ENCODE data around the gene WNT9A.

WNT9A gene

GRCh38 chr1:227926216-227926791 is 21.4 kb downstream of the WNT9A start:
- H3K4me3 Mint-ChIP-seq = no peak overlapping the region
- H3K36me3 Mint-ChIP-seq (ENCODE audit: low read depth) = no peaks in the 10 kb centered on the region
- no peaks in the 10 kb centered on the region for H3K4me1 Mint-ChIP-seq (ENCODE audit: low read depth)
- intact Hi-C loops (cut with micrococcal nuclease) = no loop called here
- H3K27me3 Mint-ChIP-seq = no peaks in the 10 kb centered on the region
- H3K27ac Mint-ChIP-seq = no peak overlapping the region
- H3K9me3 Mint-ChIP-seq = no peaks in the 10 kb centered on the region

DNA sequence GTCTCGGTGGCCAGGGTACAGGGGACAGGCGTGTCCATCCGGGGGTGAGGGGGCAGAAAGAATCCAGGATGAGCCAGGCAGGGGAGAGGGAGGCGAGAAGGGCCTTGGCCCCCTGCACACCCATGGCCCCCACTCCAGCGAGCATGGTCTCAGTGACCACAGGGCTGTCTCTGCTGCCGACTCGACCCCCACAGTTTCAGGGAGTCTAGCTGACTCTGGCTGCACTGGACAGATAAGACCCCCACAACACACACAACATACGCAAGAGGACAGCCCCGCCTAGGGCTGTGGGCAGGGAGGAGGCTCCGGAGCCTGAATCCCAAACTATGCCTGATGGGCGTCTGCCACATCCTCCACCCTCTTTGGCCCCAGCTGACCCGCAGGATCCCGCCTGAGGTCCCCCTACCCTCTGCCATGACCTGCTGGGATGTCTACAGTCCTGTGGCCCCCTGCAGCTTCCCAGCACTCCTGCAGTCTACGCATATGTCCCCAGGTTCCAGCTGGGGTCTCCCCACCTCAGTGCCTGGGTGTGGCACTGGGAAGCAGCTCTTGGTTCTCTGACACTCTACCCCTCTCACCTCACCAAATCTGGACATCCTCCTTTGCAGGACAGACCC is 22.0 kb downstream of the WNT9A start:
- Mint-ChIP-seq H3K4me3 (no peak overlapping the region), H3K27ac (no peak overlapping the region), H3K27me3 (no peaks in the 10 kb centered on the region), H3K9me3 (no peaks in the 10 kb centered on the region), H3K4me1 (ENCODE audit: low read depth) (no peaks in the 10 kb centered on the region), H3K36me3 (ENCODE audit: low read depth) (no peaks in the 10 kb centered on the region)
- intact Hi-C loops (cut with micrococcal nuclease) = no loop called here

- no peak overlapping the region for H3K27ac Mint-ChIP-seq
- no peaks in the 10 kb centered on the region for H3K27me3 Mint-ChIP-seq
- no peaks in the 10 kb centered on the region for H3K9me3 Mint-ChIP-seq
- no peaks in the 10 kb centered on the region for H3K4me1 Mint-ChIP-seq (ENCODE audit: low read depth)
- intact Hi-C loops (cut with micrococcal nuclease) = no loop called here
- no peak overlapping the region for H3K4me3 Mint-ChIP-seq
- H3K36me3 Mint-ChIP-seq (ENCODE audit: low read depth) = no peaks in the 10 kb centered on the region
These were observed 22.7 kb downstream of the WNT9A start for GRCh38 chr1:227924833-227925574.

- intact Hi-C loops (cut with micrococcal nuclease) = no loop called here
- no peaks in the 10 kb centered on the region for H3K4me1 Mint-ChIP-seq (ENCODE audit: low read depth)
- H3K9me3 Mint-ChIP-seq = no peaks in the 10 kb centered on the region
- no peaks in the 10 kb centered on the region for H3K36me3 Mint-ChIP-seq (ENCODE audit: low read depth)
- H3K4me3 Mint-ChIP-seq = no peak overlapping the region
- H3K27me3 Mint-ChIP-seq = no peaks in the 10 kb centered on the region
- no peak overlapping the region for H3K27ac Mint-ChIP-seq
These were observed 23.4 kb downstream of the WNT9A start for GRCh38 chr1:227924168-227924832.

DNA sequence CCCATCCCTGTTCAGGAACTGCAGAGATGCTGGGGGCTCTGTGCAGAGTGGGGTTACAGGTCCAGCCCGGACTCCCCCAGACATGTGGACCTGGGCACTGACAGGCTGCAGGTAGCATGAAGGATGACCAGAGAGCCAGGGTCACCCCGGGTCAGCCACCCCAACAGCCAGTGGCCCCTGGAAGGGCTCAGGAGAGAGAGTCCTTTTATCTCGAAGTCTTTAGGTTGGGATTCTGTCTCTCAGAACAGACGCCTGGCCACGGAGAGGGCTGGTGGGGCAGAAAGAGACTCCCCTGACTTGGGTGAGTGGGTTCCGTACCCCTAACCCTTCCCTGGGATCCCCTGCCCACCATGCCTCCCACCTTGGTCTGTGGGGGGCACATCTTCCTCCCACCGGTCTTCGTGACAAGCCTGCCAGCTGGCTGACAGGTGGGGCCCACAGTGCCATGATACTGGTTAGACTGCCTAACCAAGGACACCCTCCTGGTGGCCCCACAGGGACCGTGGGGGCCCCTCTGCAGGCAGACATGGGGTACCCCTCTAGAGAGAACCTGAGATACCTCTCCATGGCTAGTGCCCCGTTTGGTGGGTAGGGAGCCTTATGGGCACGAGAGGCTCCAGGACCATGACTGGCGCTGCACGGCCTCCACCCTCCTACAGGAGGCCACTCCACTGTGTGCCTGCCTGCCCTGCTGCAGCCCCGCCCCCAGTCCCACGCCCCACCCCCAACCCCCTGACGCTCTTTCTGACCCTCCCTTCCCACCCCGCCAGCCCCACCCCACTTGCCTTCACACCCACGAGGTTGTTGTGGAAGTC is 24.2 kb downstream of the WNT9A start:
- no peaks in the 10 kb centered on the region for H3K4me1 Mint-ChIP-seq (ENCODE audit: low read depth)
- intact Hi-C loops (cut with micrococcal nuclease) = no loop called here
- H3K36me3 Mint-ChIP-seq (ENCODE audit: low read depth) = no peaks in the 10 kb centered on the region

GRCh38 chr1:227922501-227923352 is 25.0 kb downstream of the WNT9A start:
- Mint-ChIP-seq H3K9me3 (no peaks in the 10 kb centered on the region), H3K36me3 (ENCODE audit: low read depth) (no peaks in the 10 kb centered on the region), H3K4me3 (no peak overlapping the region)

More for the DNA sequence above, 24.2 kb downstream of the WNT9A start:
- H3K27ac Mint-ChIP-seq = no peak overlapping the region
- no peaks in the 10 kb centered on the region for H3K9me3 Mint-ChIP-seq
- H3K27me3 Mint-ChIP-seq = no peaks in the 10 kb centered on the region
- no peak overlapping the region for H3K4me3 Mint-ChIP-seq

DNA sequence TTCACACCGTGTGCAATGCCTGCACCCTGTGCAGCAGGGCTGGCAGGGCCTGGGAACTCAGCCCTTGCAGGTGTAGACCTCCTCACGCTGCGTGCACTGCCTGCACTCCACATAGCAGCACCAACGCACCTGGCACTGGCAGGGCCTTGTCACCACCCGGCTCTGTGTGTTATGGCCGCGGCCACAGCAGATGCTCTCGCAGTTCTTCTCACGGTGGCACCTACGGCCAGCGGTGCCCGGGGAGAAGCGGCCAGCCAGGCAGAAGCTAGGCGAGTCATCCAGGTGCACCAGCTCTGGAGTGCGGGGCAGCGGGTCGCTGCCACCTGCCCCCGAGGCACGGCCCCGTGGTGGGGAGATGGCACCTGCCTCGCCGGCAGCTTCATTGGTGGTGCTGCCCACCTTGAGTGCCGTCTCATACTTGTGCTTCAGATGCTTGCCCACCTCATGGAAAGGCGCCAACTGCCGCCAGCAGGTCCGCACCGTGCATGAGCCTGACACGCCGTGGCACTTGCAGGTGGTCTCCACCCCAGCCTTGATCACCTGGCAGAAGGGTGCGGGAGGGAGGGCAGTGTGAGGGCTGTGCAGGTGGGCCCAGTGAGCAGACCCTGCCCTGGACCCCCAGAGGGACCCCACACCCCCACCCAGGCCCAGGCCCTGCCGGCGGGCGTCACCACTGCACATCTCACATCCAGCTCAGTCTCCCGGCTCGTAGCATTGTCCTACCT is 26.1 kb downstream of the WNT9A start:
- Mint-ChIP-seq H3K4me3 (no peak overlapping the region), H3K36me3 (ENCODE audit: low read depth) (no peaks in the 10 kb centered on the region), H3K27ac (no peak overlapping the region), H3K27me3 (no peaks in the 10 kb centered on the region), H3K4me1 (ENCODE audit: low read depth) (no peaks in the 10 kb centered on the region), H3K9me3 (no peaks in the 10 kb centered on the region)
- intact Hi-C loops (cut with micrococcal nuclease) = no loop called here

More at GRCh38 chr1:227922501-227923352, 25.0 kb downstream of the WNT9A start:
- Mint-ChIP-seq H3K4me1 (ENCODE audit: low read depth) (no peaks in the 10 kb centered on the region), H3K27me3 (no peaks in the 10 kb centered on the region), H3K27ac (no peak overlapping the region)
- intact Hi-C loops (cut with micrococcal nuclease) = no loop called here

DNA sequence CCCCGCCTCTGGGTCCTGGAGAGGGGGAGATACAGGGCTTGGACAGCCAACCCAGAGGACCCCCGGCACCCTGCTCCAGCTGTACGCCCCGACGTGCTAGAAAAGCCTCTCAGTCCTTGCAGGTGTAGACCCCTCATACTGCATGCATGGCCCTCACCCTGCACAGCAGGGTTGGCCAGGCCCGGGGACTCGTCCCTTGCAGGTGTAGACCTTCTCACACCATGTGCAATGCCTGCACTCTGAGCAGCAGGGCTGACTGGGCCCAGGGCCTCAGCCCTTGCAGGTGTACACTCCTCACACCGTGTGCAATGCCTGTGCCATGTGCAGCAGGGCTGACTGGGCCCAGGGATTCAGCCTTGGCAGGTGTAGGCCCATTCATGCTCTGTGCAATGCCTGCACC is 26.8 kb downstream of the WNT9A start:
- H3K36me3 Mint-ChIP-seq (ENCODE audit: low read depth) = no peaks in the 10 kb centered on the region
- intact Hi-C loops (cut with micrococcal nuclease) = no loop called here
- no peak overlapping the region for H3K27ac Mint-ChIP-seq
- H3K27me3 Mint-ChIP-seq = no peaks in the 10 kb centered on the region
- no peaks in the 10 kb centered on the region for H3K9me3 Mint-ChIP-seq
- H3K4me1 Mint-ChIP-seq (ENCODE audit: low read depth) = no peaks in the 10 kb centered on the region
- no peak overlapping the region for H3K4me3 Mint-ChIP-seq

DNA sequence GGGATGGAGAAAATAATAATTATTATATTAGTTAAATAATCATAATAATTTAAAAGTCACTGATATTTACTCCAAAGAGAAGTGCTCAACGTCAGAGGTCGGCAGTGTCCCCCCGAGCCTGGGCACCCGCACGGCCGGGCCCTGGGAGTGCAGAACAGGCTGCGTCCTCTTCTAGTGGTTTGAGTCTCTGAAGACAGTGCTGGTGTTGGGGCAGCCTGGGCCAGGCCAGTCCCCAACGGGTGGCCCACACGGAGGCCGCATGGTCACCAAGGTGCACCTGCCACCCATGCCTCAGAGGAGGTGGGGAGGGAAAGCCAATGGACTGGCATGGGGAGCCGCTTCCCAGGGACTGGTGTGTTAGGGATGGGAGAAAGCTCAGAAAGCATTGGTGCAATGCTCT is 27.3 kb downstream of the WNT9A start:
- H3K9me3 Mint-ChIP-seq = no peaks in the 10 kb centered on the region
- intact Hi-C loops (cut with micrococcal nuclease) = no loop called here
- no peak overlapping the region for H3K27ac Mint-ChIP-seq
- H3K36me3 Mint-ChIP-seq (ENCODE audit: low read depth) = no peaks in the 10 kb centered on the region
- no peak overlapping the region for H3K4me3 Mint-ChIP-seq
- no peaks in the 10 kb centered on the region for H3K27me3 Mint-ChIP-seq
- no peaks in the 10 kb centered on the region for H3K4me1 Mint-ChIP-seq (ENCODE audit: low read depth)

- Mint-ChIP-seq H3K27me3 (no peaks in the 10 kb centered on the region), H3K4me3 (no peak overlapping the region), H3K36me3 (ENCODE audit: low read depth) (no peaks in the 10 kb centered on the region), H3K9me3 (no peaks in the 10 kb centered on the region), H3K27ac (no peak overlapping the region), H3K4me1 (ENCODE audit: low read depth) (no peaks in the 10 kb centered on the region)
- intact Hi-C loops (cut with micrococcal nuclease) = no loop called here
These were observed 27.8 kb downstream of the WNT9A start for GRCh38 chr1:227919906-227920305.

GRCh38 chr1:227918736-227919135 is 29.0 kb downstream of the WNT9A start:
- Mint-ChIP-seq H3K4me1 (ENCODE audit: low read depth) (no peaks in the 10 kb centered on the region), H3K9me3 (no peaks in the 10 kb centered on the region), H3K36me3 (ENCODE audit: low read depth) (no peaks in the 10 kb centered on the region), H3K27me3 (no peaks in the 10 kb centered on the region), H3K4me3 (no peak overlapping the region), H3K27ac (no peak overlapping the region)
- intact Hi-C loops (cut with micrococcal nuclease) = no loop called here

- Mint-ChIP-seq H3K27ac (no peak overlapping the region), H3K36me3 (ENCODE audit: low read depth) (no peaks in the 10 kb centered on the region), H3K4me3 (no peak overlapping the region), H3K27me3 (no peaks in the 10 kb centered on the region), H3K4me1 (ENCODE audit: low read depth) (no peaks in the 10 kb centered on the region), H3K9me3 (no peaks in the 10 kb centered on the region)
- intact Hi-C loops (cut with micrococcal nuclease) = no loop called here
These were observed 29.5 kb downstream of the WNT9A start for GRCh38 chr1:227918083-227918700.

All from dendritic cell treated with granulocyte-macrophage colony-stimulating factor and Interleukin-4, amounts not matched to agents 40 ng/mL and 50 ng/mL, for 4 days (primary cell).